Activated CD4-positive, alpha-beta T cell treated with anti-CD3 and anti-CD28 coated beads for 36 hours (primary cell): ENCODE data around the gene MYO7A. TPM values are rescaled to one million over a fixed set of nuclear protein-coding genes. Genes with fewer than 3 reads are reported as not detected.

Experiments used
- ATAC-seq: fragments of 200-7000 bp; cut with Tn5 transposase; one replicate; pipeline ENCODE4 v1.10.0; 2021; ENCODE audit warnings: mild to moderate bottlenecking, moderate library complexity
- CTCF ChIA-PET: fragments of 350-600 bp; sonication (Branson Sonifier 250); formaldehyde crosslinking; loops from one replicate; lab custom pipeline; 2021; ENCODE audit warnings: antibody characterized with exemption; lab: Charles Lee
- POLR2A ChIA-PET: fragments of 350-600 bp; sonication (Branson Sonifier 250); formaldehyde crosslinking; loops from one replicate; lab custom pipeline; 2021; ENCODE audit warnings: antibody characterized with exemption, inconsistent platforms; lab: Charles Lee
- DNase-seq: peaks from one replicate; pipeline ENCODE4 v3.0.0-alpha.2; 2020
- H3K27ac Mint-ChIP-seq: one replicate; pipeline ENCODE4 v1.8.0; 2021; ENCODE audit warnings: mixed read lengths
- H3K27me3 Mint-ChIP-seq: one replicate; pipeline ENCODE4 v1.8.0; 2021; ENCODE audit warnings: mixed read lengths
- H3K36me3 Mint-ChIP-seq: one replicate; pipeline ENCODE4 v1.8.0; 2021; ENCODE audit warnings: low read depth, mixed read lengths
- H3K4me1 Mint-ChIP-seq: one replicate; pipeline ENCODE4 v1.8.0; 2021; ENCODE audit warnings: mixed read lengths
- H3K4me3 Mint-ChIP-seq: one replicate; pipeline ENCODE4 v1.8.0; 2021; ENCODE audit warnings: mild to moderate bottlenecking, moderate library complexity, mixed read lengths
- H3K9me3 Mint-ChIP-seq: one replicate; pipeline ENCODE4 v1.8.0; 2021; ENCODE audit warnings: low read depth, mixed read lengths
- intact Hi-C, 2 experiments: fragments of 100-400 bp; cut with DNase I in 1 of 2; cut with micrococcal nuclease in 1 of 2; formaldehyde crosslinking; loops; one replicate each; pipeline versions ENCODE4 v1.14.2 to v1.15.1; 2022 to 2024; cut with DNase I, micrococcal nuclease
- total RNA-seq, 2 experiments: library from RNA; stranded (reverse); gene quantifications; one replicate each; pipeline ENCODE4 v1.2.3, GENCODE V29; 2021

Gene MYO7A
- total RNA-seq, 2 experiments from 2014 or later = 0.23 to 0.48 TPM

DNA sequence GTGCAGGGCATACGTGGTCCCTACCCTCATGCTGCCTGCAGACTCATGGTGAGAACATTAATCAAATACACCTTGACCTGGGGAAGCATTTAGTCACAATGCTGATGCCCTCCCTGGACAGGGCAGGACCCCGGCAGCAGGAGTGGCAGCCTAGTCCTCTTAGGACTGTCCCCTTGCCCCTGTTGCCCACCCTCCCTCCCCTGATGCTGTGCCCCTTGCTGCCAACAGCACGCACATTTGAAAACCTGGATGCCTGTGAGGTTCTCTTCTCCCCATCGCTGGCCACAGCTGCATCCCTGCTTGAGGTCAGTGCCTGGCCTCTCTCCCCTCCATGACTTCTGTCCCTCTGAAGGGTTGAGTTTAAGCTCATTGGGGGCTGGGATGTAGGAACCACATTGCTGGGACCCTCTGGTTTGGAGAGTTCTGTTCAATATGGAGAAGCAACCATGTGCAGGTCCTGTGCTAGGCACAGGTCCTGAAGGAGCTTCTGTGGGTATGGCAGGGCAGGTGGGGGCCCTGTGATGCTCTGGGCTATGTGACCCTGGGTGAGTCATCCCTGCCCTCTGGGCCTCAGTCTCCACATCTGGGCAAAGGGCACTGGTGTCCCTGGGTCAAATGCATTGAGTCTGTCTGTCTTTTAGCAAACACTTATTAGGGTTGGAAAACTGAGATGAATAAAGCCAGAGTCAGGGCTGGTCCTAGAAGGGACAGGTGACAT lies 31.3 kb downstream of the MYO7A start:
- DNase-seq (no peak), ATAC-seq (no peak)
- CTCF ChIA-PET = no interaction called here
- Mint-ChIP-seq H3K4me3 (no peak overlapping the region), H3K36me3 (no peaks in the 10 kb centered on the region), H3K27ac (no peak overlapping the region), H3K4me1 (no peaks in the 10 kb centered on the region), H3K27me3 (no peaks in the 10 kb centered on the region), H3K9me3 (no peaks in the 10 kb centered on the region)
- POLR2A ChIA-PET = no interaction called here
- intact Hi-C loops = no loop called here

DNA sequence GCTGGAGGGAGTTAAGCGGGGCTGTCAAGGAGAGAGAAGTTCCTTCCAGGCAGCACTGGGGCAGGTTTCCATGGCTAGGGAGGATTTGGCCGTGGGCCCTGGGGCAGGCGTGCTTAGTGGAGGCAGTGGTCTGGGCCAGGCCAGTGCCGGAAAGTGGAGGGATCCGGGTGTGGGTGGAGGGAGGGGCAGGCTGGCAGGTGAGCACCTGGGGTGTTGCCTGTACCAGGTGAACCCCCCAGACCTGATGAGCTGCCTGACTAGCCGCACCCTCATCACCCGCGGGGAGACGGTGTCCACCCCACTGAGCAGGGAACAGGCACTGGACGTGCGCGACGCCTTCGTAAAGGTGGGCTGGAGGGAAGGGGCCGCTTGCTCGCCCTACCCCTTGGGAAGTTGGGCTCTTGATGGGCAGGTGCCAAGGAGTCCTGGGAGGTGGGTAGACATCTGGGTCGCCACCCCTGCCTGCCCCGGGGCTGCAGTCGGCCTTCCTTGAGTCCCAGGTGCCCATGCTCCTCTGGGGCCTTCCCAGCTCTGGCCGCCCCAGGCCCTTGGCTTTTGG lies 32.0 kb downstream of the MYO7A start:
- POLR2A ChIA-PET = no interaction called here
- Mint-ChIP-seq H3K9me3 (no peaks in the 10 kb centered on the region), H3K4me3 (no peak overlapping the region), H3K36me3 (no peaks in the 10 kb centered on the region), H3K27me3 (no peaks in the 10 kb centered on the region), H3K27ac (no peak overlapping the region), H3K4me1 (no peaks in the 10 kb centered on the region)
- ATAC-seq (no peak), DNase-seq (no peak)
- intact Hi-C loops = no loop called here
- CTCF ChIA-PET = no interaction called here

DNA sequence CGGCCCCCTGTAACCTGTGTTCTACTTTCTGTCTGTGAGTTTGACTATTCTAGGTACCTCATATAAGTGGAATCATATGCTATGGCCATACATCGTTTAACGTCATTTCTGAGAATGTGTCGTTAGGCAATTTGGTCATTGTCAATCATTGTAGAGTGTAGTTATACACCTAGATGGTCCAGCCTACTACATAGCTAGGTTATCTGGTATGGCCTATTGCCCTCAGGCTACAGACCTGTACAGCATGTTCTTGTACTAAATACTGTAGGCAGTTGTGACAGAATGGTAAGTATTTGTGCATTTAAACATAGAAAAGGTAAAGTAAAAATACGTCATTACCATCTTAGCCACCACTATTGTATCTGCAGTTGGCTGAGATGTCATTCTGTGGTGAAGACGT lies 35.2 kb downstream of the MYO7A start:
- H3K4me3 Mint-ChIP-seq = no peak overlapping the region
- ChIA-PET POLR2A (no interaction called here), CTCF (no interaction called here)
- no peak overlapping the region for H3K27ac Mint-ChIP-seq
- H3K27me3 Mint-ChIP-seq = no peaks in the 10 kb centered on the region
- no peaks in the 10 kb centered on the region for H3K4me1 Mint-ChIP-seq
- H3K9me3 Mint-ChIP-seq = no peaks in the 10 kb centered on the region
- intact Hi-C loops = no loop called here
- no peak for ATAC-seq
- no peak for DNase-seq
- no peaks in the 10 kb centered on the region for H3K36me3 Mint-ChIP-seq

DNA sequence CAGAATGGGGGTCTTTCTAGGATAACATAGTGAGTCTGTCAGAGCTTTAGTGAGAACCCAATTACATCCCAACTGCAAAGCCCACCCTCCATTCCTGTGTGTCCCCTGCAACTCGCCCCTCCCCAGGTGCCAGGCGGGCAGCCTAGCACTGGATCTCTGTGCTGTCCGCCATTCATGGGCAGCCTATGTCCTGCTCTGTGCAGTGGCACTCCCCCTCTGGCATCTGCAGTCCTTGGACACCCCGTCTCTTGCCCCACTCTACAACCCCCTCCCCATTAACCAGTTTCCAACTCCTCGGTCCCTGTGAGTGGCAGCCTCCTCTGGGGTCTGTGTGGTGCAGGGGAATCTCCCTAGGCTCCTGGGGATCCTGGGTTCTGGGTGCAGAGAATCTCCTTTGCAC lies 37.0 kb downstream of the MYO7A start:
- DNase-seq = no peak
- intact Hi-C loops = no loop called here
- POLR2A ChIA-PET = no interaction called here
- no peak overlapping the region for H3K27ac Mint-ChIP-seq
- no peak for ATAC-seq
- no peaks in the 10 kb centered on the region for H3K27me3 Mint-ChIP-seq
- H3K4me3 Mint-ChIP-seq = no peak overlapping the region
- no peaks in the 10 kb centered on the region for H3K4me1 Mint-ChIP-seq
- CTCF ChIA-PET = no interaction called here
- H3K9me3 Mint-ChIP-seq = no peaks in the 10 kb centered on the region
- no peaks in the 10 kb centered on the region for H3K36me3 Mint-ChIP-seq

DNA sequence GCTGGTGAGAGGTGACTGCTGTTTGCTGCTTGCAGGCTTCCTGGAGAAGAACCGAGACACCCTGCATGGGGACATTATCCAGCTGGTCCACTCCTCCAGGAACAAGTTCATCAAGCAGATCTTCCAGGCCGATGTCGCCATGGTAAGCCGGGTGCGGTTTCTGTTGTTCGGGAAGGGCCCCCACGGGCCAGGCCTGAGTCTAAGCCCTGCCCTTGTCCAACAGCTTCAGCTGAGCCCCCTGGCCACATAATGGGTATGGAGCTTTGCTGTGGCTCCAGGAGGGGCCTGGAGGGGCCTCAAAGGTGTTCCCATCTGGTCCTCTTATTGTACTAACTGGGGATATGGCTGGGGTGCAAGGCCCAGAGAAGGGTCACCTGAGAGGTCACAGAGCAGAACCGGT lies 38.0 kb downstream of the MYO7A start:
- Mint-ChIP-seq H3K27ac (no peak overlapping the region), H3K36me3 (no peaks in the 10 kb centered on the region), H3K4me1 (no peaks in the 10 kb centered on the region), H3K4me3 (no peak overlapping the region), H3K27me3 (no peaks in the 10 kb centered on the region), H3K9me3 (no peaks in the 10 kb centered on the region)
- no peak for DNase-seq
- no peak for ATAC-seq
- intact Hi-C loops = no loop called here
- ChIA-PET POLR2A (no interaction called here), CTCF (interaction anchor here (0.6 to 1.0 kb wide), 3 partner anchors 39 to 306 kb away, joined by 3 to 5 read pairs (median 3); no protein-coding TSS in a partner anchor)

DNA sequence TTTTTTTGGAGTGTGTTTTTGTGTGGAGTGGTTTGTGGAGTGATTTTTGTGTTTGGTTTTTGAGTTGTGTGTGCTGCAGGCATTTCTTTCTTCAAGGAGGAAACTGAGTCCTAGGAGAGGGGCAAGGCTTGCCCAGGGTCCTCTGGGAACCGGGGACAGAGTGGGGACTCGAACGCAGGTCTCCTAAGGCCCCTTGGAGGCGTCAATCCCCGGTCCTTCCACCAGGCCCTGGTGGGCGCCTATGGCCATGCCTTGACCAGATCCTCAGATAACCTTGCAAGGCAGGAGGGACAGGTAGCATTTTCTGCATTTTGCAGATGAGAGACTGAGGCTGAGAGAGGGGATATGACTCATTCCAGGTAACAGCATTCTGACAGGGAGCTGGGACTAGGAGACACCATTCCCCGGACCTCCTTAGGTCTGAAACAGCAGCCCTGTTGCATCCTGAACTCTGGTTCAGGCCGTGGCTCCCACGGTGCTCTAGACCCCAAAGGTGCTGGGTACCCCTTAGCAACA lies 39.1 kb downstream of the MYO7A start:
- H3K36me3 Mint-ChIP-seq = no peaks in the 10 kb centered on the region
- H3K4me1 Mint-ChIP-seq = no peaks in the 10 kb centered on the region
- no peaks in the 10 kb centered on the region for H3K9me3 Mint-ChIP-seq
- POLR2A ChIA-PET = no interaction called here
- CTCF ChIA-PET = no interaction called here
- H3K27ac Mint-ChIP-seq = no peak overlapping the region
- no peaks in the 10 kb centered on the region for H3K27me3 Mint-ChIP-seq
- intact Hi-C loops = no loop called here
- no peak for DNase-seq
- no peak for ATAC-seq
- H3K4me3 Mint-ChIP-seq = no peak overlapping the region

DNA sequence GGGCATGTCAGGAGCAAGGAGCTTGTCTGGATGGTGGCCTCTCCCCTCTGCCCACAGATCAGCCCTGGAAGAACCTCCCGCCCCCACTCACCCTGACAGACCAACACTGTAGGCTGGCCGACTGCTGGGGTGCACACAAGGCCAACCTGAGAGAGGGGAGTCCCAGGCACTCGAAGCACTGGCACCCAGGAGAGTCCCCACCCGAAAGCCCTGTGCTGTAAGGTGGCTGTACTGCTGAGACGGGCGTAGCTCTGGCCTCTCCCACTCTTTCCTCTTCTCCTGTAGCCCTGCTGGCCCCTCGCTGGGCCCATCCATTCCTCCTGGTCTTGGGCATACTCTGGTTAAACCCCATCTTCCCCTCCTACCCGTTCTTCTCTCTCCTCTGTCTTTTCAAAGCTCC lies 39.7 kb downstream of the MYO7A start:
- Mint-ChIP-seq H3K4me1 (no peaks in the 10 kb centered on the region), H3K36me3 (no peaks in the 10 kb centered on the region), H3K9me3 (no peaks in the 10 kb centered on the region), H3K4me3 (no peak overlapping the region), H3K27me3 (no peaks in the 10 kb centered on the region), H3K27ac (no peak overlapping the region)
- DNase-seq (no peak), ATAC-seq (no peak)
- CTCF ChIA-PET = interaction anchor here (0.9 kb wide), 1 partner anchor 20 kb away, joined by 4 read pairs; no protein-coding TSS in a partner anchor
- intact Hi-C loops = no loop called here
- POLR2A ChIA-PET = no interaction called here

DNA sequence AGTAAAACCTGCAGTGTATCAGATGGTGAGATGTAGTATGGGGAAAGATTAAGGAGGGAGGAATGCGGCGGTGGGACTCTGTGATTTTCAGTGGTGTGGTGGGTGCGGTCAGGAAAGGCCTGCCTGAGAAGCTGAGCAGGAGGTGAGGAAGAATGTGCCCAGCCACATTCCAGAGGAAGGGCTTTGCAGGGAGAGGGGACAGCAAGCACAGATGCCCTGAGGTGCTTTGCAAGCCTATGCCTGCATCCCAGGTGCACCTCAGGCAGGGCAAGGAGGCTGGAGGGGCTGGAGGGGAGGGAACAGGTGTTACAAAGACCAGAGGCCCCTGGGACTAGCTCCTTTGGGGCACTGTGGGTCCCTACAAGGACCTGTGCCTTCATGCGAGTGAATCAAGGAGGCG lies 42.1 kb downstream of the MYO7A start:
- DNase-seq (no peak), ATAC-seq (no peak)
- CTCF ChIA-PET = interaction anchor here (0.5 to 1.2 kb wide), 3 partner anchors 16 to 157 kb away, joined by 3 to 4 read pairs (median 3); no protein-coding TSS in a partner anchor
- Mint-ChIP-seq H3K4me3 (no peak overlapping the region), H3K9me3 (no peaks in the 10 kb centered on the region), H3K4me1 (no peaks in the 10 kb centered on the region), H3K27ac (no peak overlapping the region), H3K27me3 (no peaks in the 10 kb centered on the region), H3K36me3 (no peaks in the 10 kb centered on the region)
- intact Hi-C loops = no loop called here
- POLR2A ChIA-PET = no interaction called here

DNA sequence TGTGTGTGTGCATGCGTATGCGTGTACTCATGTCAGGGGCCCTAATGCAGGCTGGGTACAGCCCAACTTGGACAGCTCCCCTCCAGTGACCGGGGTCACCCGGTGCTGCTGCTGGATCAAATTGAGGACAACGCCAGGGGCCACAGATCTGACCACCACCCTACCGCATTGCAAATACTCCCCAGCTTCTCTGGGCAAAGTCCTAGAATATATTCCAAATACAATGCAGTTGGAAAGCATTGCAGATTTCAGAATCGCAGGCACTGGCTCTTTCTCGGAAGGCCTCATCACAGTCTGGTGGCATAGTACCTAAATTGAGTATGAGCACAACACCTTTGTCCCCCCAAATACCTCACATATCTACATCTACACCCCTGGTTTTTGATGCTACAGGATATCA lies 43.2 kb downstream of the MYO7A start:
- Mint-ChIP-seq H3K36me3 (no peaks in the 10 kb centered on the region), H3K4me1 (no peaks in the 10 kb centered on the region), H3K27me3 (no peaks in the 10 kb centered on the region), H3K4me3 (no peak overlapping the region), H3K27ac (no peak overlapping the region), H3K9me3 (no peaks in the 10 kb centered on the region)
- POLR2A ChIA-PET = no interaction called here
- intact Hi-C loops = no loop called here
- DNase-seq = no peak
- no peak for ATAC-seq
- CTCF ChIA-PET = interaction anchor here (0.5 kb wide), 1 partner anchor 44 kb away, joined by 4 read pairs; no protein-coding TSS in a partner anchor

DNA sequence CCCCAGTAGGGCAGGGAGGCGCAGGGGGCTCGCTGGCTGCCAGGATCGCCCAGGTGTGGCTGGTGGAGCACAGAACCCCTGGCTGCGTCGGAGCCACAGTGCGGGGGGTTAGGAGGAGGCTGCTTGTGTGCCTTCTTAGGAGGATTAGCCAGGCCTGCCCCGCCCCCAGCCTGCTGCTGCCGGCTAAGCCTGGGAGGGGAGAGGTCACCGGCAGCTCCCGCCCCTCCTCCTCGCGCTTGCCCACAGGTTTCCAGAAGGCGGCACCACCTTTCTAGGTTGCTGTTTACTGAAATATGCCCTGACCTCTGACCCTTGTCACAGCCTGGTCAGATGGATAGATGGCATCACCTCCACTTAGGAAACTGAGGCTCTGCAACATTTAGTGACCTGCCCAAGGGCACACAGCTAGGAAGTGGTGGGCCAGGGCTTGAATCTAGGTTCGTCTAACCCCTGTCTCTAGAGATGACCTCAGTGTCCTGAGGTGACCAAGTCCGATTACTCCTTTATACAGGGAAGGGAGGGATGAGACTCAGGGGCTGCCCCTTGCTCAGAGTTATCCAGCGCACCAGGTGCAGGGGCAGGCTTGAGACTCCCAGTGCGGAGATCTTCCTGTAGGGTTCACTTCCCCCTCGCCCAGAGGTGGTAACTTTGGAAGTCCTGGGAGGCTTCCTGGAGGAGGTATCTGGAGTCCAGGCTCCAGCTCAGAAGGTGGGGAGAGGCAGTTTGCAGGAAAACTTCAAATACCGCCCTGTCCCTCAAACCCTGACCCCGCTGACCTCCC lies 44.0 kb downstream of the MYO7A start:
- H3K36me3 Mint-ChIP-seq = no peaks in the 10 kb centered on the region
- H3K4me3 Mint-ChIP-seq = no peak overlapping the region
- H3K27me3 Mint-ChIP-seq = no peaks in the 10 kb centered on the region
- DNase-seq (no peak), ATAC-seq (no peak)
- H3K4me1 Mint-ChIP-seq = no peaks in the 10 kb centered on the region
- intact Hi-C loops = no loop called here
- no peaks in the 10 kb centered on the region for H3K9me3 Mint-ChIP-seq
- ChIA-PET CTCF (interaction anchor here (0.5 kb wide), 1 partner anchor 45 kb away, joined by 4 read pairs; no protein-coding TSS in a partner anchor), POLR2A (no interaction called here)
- H3K27ac Mint-ChIP-seq = no peak overlapping the region

DNA sequence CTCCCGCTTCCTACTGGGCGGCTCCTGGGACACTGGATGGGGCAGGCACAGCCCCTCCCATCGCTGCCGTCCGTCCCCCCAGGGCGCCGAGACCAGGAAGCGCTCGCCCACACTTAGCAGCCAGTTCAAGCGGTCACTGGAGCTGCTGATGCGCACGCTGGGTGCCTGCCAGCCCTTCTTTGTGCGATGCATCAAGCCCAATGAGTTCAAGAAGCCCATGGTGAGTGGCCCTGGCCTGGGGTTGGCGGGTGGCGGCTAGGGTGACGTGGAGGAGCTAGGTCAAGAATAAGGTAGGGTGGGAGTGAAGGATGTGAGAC lies 44.6 kb downstream of the MYO7A start:
- no peaks in the 10 kb centered on the region for H3K4me1 Mint-ChIP-seq
- H3K27me3 Mint-ChIP-seq = no peaks in the 10 kb centered on the region
- no peak overlapping the region for H3K27ac Mint-ChIP-seq
- ChIA-PET CTCF (no interaction called here), POLR2A (no interaction called here)
- H3K9me3 Mint-ChIP-seq = no peaks in the 10 kb centered on the region
- intact Hi-C loops = no loop called here
- no peaks in the 10 kb centered on the region for H3K36me3 Mint-ChIP-seq
- H3K4me3 Mint-ChIP-seq = no peak overlapping the region
- ATAC-seq (no peak), DNase-seq (no peak)
